ENCODE measurements around the gene JMJD6. TPM values are rescaled to one million over a fixed set of nuclear protein-coding genes. Genes with fewer than 3 reads are reported as not detected.
"Not testable (repeated sequence)": the region's sequence is repeated elsewhere in the genome, so short reads cannot be mapped to it uniquely, and the experiment has no call there.

JMJD6 gene
- total and polyA plus RNA-seq, 2 experiments from 2014 or later: 19.3 to 44.8 TPM

GRCh38 chr17:76742958-76743357 is 16.6 kb upstream of the JMJD6 start:
- no peak for DNase-seq (ENCODE audit: low spot score)

DNA sequence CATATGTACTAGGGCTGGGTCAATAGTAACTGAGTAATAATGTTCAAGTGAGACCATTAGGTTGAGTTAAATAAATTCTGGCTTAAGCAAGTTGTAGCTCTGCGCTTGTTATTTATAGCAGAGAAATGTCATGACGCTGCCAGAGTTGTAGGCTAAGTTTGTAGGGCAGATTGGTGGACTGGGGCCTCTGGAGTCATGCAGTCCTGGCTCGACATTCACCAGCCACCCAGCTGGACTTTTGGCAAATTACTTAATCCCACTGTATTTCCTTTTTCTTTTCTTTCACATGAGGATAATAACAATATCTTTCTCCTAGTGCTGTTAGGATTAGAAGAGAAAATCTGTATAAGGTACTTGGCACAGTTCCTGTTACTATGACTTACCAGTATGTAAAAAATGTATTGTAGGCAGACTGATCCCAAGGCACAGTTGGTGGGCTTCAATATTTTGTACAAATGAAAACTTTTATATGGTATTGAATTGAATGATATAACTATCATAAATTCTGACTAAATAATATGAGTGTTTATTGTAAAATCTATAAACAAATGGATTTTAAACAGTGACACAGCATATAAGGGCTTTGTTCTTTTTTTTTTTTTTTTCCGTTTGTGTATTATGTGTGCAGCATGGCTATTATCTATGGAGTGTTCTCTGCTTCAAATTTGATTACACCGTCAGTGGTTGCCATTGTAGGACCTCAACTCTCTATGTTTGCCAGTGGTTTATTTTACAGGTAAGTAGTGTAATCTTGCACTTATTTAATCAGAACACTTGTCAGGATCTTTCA is 14.1 kb upstream of the JMJD6 start:
- H2AFZ ChIP-seq: no peak overlapping the region
- TF ChIP-seq, protein P1, sequence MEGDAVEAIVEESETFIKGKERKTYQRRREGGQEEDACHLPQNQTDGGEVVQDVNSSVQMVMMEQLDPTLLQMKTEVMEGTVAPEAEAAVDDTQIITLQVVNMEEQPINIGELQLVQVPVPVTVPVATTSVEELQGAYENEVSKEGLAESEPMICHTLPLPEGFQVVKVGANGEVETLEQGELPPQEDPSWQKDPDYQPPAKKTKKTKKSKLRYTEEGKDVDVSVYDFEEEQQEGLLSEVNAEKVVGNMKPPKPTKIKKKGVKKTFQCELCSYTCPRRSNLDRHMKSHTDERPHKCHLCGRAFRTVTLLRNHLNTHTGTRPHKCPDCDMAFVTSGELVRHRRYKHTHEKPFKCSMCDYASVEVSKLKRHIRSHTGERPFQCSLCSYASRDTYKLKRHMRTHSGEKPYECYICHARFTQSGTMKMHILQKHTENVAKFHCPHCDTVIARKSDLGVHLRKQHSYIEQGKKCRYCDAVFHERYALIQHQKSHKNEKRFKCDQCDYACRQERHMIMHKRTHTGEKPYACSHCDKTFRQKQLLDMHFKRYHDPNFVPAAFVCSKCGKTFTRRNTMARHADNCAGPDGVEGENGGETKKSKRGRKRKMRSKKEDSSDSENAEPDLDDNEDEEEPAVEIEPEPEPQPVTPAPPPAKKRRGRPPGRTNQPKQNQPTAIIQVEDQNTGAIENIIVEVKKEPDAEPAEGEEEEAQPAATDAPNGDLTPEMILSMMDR (IDR thresholded peaks at IDR 0.05; ENCODE audit: poor library complexity): no peak
- TF ChIP-seq EZH2phosphoT487 (IDR thresholded peaks at IDR 0.05; ENCODE audit: low read depth, severe bottlenecking, unreplicated experiment): no peak
- TF ChIP-seq EZH2 (IDR thresholded peaks at IDR 0.05; ENCODE audit: borderline replicate concordance): no peak
- peak overlapping the region; percentile 0 for H3K27ac ChIP-seq
- no peaks in the 10 kb centered on the region for H3K9me2 ChIP-seq (replicated peaks; ENCODE audit: insufficient read depth)
- H3K79me2 ChIP-seq: peaks cover 45% of the 10 kb centered on the region
- 61% methylated on average over 5 of the region's 5 CpGs for WGBS (ENCODE audit: low lambda C conversion rate, missing lambda C conversion rate)
- peaks cover 7% of the 10 kb centered on the region for H4K20me1 ChIP-seq (ENCODE audit: insufficient read depth, poor library complexity, severe bottlenecking)
- peaks cover 15% of the 10 kb centered on the region for H3K4me1 ChIP-seq (ENCODE audit: insufficient read depth)
- H3K4me2 ChIP-seq: peak overlapping the region; percentile 88
- H3K27me3 ChIP-seq: no peaks in the 10 kb centered on the region
- H3K4me3 ChIP-seq: no peak overlapping the region
- H3K9me3 ChIP-seq (ENCODE audit: low read depth): no peaks in the 10 kb centered on the region
- no peak for DNase-seq (ENCODE audit: low spot score)
- H3K36me3 ChIP-seq (replicated peaks; ENCODE audit: insufficient read depth, low read depth): peaks cover 4% of the 10 kb centered on the region

More at GRCh38 chr17:76742958-76743357, 16.6 kb upstream of the JMJD6 start:
- H3K27me3 ChIP-seq: no peaks in the 10 kb centered on the region
- no peaks in the 10 kb centered on the region for H3K9me2 ChIP-seq (replicated peaks; ENCODE audit: insufficient read depth)
- peaks cover 15% of the 10 kb centered on the region for H3K4me1 ChIP-seq (ENCODE audit: insufficient read depth)
- H3K79me2 ChIP-seq: peaks cover 34% of the 10 kb centered on the region
- H3K9me3 ChIP-seq (ENCODE audit: low read depth): no peaks in the 10 kb centered on the region
- H4K20me1 ChIP-seq (ENCODE audit: insufficient read depth, poor library complexity, severe bottlenecking): no peaks in the 10 kb centered on the region
- H3K4me3 ChIP-seq: no peak overlapping the region
- peak overlapping the region; percentile 19 for H3K27ac ChIP-seq
- TF ChIP-seq, protein P1 (IDR thresholded peaks at IDR 0.05; ENCODE audit: poor library complexity): no peak
- TF ChIP-seq EZH2 (IDR thresholded peaks at IDR 0.05; ENCODE audit: borderline replicate concordance) (no peak), EZH2phosphoT487 (IDR thresholded peaks at IDR 0.05; ENCODE audit: low read depth, severe bottlenecking, unreplicated experiment) (no peak)
- H3K36me3 ChIP-seq (replicated peaks; ENCODE audit: insufficient read depth, low read depth): peaks cover 4% of the 10 kb centered on the region
- no peak overlapping the region for H2AFZ ChIP-seq
- H3K4me2 ChIP-seq: no peak overlapping the region

DNA sequence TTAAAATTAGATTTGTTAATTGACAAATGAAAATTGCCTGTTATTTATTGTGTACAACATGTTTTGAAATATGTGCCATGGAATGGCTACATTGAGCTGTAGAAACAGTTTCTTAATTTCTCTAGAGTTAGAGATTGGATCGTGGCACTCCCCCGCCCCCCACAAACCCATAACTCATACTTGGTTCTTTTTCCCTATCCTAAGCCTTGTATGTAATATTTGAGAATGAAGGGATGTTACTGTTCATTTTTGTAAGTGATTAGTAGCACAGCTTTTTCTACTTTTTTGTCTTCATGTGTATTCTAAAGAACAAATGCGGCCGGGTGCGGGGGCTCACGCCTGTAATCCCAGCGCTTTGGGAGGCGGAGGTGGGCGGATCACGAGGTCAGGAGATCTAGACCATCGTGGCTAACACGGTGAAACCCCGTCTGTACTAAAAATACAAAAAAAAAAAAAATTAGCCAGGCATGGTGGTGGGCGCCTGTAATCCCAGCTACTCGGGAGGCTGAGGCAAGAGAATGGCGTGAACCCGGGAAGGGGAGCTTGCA is 13.2 kb upstream of the JMJD6 start:
- WGBS (ENCODE audit: low lambda C conversion rate, missing lambda C conversion rate): 93% methylated on average over 17 of the region's 17 CpGs
- peak overlapping the region; percentile 0 for H3K27ac ChIP-seq
- H3K79me2 ChIP-seq: peaks cover 54% of the 10 kb centered on the region

DNA sequence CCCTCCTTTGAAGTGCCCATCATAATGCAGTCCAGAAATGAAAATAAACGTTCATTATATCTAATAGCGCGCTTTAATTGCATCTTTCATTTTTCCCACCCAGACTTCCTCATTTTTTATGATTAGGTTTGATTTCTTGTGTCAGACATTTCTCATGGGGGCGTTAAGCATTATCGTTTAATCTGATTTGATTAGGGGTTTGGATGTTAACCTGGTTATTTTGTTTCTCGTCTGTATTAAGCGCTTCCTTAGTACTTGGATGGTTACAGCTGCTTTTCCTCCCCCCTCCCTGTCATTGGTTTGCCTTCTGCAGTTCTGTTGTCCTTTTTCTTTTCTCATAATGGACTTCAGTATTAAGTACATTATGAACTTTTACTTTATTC is 12.1 kb upstream of the JMJD6 start:
- 11% methylated on average over 7 of the region's 7 CpGs for WGBS (ENCODE audit: low lambda C conversion rate, missing lambda C conversion rate)
- Histone ChIP-seq H3K4me2 (peak overlapping the region; percentile 88), H3K4me3 (peak overlapping the region; percentile 69), H3K36me3 (replicated peaks; ENCODE audit: insufficient read depth, low read depth) (no peaks in the 10 kb centered on the region), H3K79me2 (peaks cover 60% of the 10 kb centered on the region), H4K20me1 (ENCODE audit: insufficient read depth, poor library complexity, severe bottlenecking) (peaks cover 23% of the 10 kb centered on the region), H3K27ac (peak overlapping the region; percentile 96), H3K27me3 (no peaks in the 10 kb centered on the region), H3K4me1 (ENCODE audit: insufficient read depth) (peaks cover 28% of the 10 kb centered on the region), H3K9me3 (ENCODE audit: low read depth) (no peaks in the 10 kb centered on the region), H3K9me2 (replicated peaks; ENCODE audit: insufficient read depth) (no peaks in the 10 kb centered on the region), H2AFZ (peak overlapping the region; percentile 50)
- DNase-seq (ENCODE audit: low spot score): no peak
- no peak for TF ChIP-seq EZH2phosphoT487 (IDR thresholded peaks at IDR 0.05; ENCODE audit: low read depth, severe bottlenecking, unreplicated experiment)

More for the DNA sequence above, 13.2 kb upstream of the JMJD6 start:
- H3K27me3 ChIP-seq; H2AFZ ChIP-seq; H3K36me3 ChIP-seq (replicated peaks; ENCODE audit: insufficient read depth, low read depth); H3K9me2 ChIP-seq (replicated peaks; ENCODE audit: insufficient read depth); DNase-seq (ENCODE audit: low spot score); H3K9me3 ChIP-seq (ENCODE audit: low read depth): not testable (repeated sequence)
- peaks cover 18% of the 10 kb centered on the region for H3K4me1 ChIP-seq (ENCODE audit: insufficient read depth)
- peak overlapping the region; percentile 88 for H3K4me2 ChIP-seq
- H4K20me1 ChIP-seq (ENCODE audit: insufficient read depth, poor library complexity, severe bottlenecking): peaks cover 16% of the 10 kb centered on the region
- peak overlapping the region; percentile 69 for H3K4me3 ChIP-seq
